HCT116 (cell line): ENCODE measurements around the gene MYEOV. TPM values are rescaled to one million over a fixed set of nuclear protein-coding genes. Genes with fewer than 3 reads are reported as not detected.

Experiments used
- ATAC-seq: fragments of 200-7000 bp; cut with Tn5 transposase; 2 replicates; pipeline ENCODE4 v1.9.1; 2020; ENCODE audit warnings: mild to moderate bottlenecking, moderate library complexity
- BruUV-seq: library from RNA; stranded (reverse); fragments of 400-500 nt; replicated peaks from 2 replicates; lab custom pipeline; 2021; lab: Mats Ljungman, UMichigan
- CTCF ChIA-PET: fragments of 300-600 bp; sonication (Branson Sonifier 250); formaldehyde crosslinking; loops from one replicate; lab custom pipeline; 2021; ENCODE audit warnings: antibody characterized with exemption; lab: Charles Lee
- POLR2A ChIA-PET: fragments of 300-600, 350-600 bp; sonication (Branson Sonifier 250); formaldehyde crosslinking; loops from one replicate; lab custom pipeline; 2021; ENCODE audit warnings: antibody characterized with exemption; lab: Charles Lee
- RAD21 ChIA-PET, 2 experiments: fragments of 300-600 bp; sonication (Branson Sonifier 250); formaldehyde crosslinking; loops; one replicate each; lab custom pipeline; 2023; ENCODE audit warnings: low total read pairs in 2 of 2; ENCODE audit not compliant: uncharacterized antibody in 2 of 2, unreplicated experiment in 2 of 2, low non-redundant PET in 1 of 2; lab: Charles Lee
- DNase-seq: peaks from one replicate; pipeline ENCODE4 v3.0.0-alpha.2; 2010; ENCODE audit warnings: low read depth, low spot score
- H2AFZ ChIP-seq: fragments of 200-600 bp; shearing (Covaris generic), sonication (generic); 2 replicates; pipeline ENCODE4 v1.6.1; 2017; ENCODE audit warnings: low read depth, mixed run types, mixed read lengths, antibody characterized with exemption, low read length; ENCODE audit not compliant: poor library complexity, severe bottlenecking
- H3K27ac ChIP-seq: 2 replicates; pipeline ENCODE4 v1.5.1; 2012; ENCODE audit warnings: low read depth, low read length
- H3K27me3 ChIP-seq: fragments of 200-600 bp; sonication (generic); 2 replicates; pipeline ENCODE4 v1.6.1; 2016; ENCODE audit warnings: mixed run types, low read length, mixed read lengths; ENCODE audit not compliant: insufficient read depth
- H3K36me3 ChIP-seq, 2 experiments: fragments of 200-500 bp in 1 of 2; fragments of 200-600 bp in 1 of 2; sonication (Bioruptor generic) in 1 of 2; sonication (generic) in 1 of 2; 2 replicates each; pipeline versions ENCODE4 v1.5.1 to v1.6.1; 2014 to 2016; ENCODE audit warnings: low read length in 2 of 2, inconsistent platforms in 1 of 2, mixed read lengths in 1 of 2, mixed run types in 1 of 2; ENCODE audit not compliant: insufficient read depth in 2 of 2, control insufficient read depth in 1 of 2
- H3K4me1 ChIP-seq, 2 experiments: fragments of 200-600 bp in 1 of 2; sonication (generic) in 1 of 2; 2 replicates each; pipeline versions ENCODE4 v1.5.1 to v1.6.1; 2012 to 2017; ENCODE audit warnings: low read length in 2 of 2, inconsistent platforms in 1 of 2, mild to moderate bottlenecking in 1 of 2, mixed read lengths in 1 of 2, mixed run types in 1 of 2, moderate library complexity in 1 of 2; ENCODE audit not compliant: insufficient read depth in 2 of 2, control insufficient read depth in 1 of 2
- H3K4me2 ChIP-seq: fragments of 200-600 bp; sonication (generic); 2 replicates; pipeline ENCODE4 v1.6.1; 2017; ENCODE audit warnings: mixed run types, low read length, mixed read lengths
- H3K4me3 ChIP-seq, 2 experiments: fragments of 200-600 bp in 1 of 2; sonication (generic) in 1 of 2; replicated peaks in 1 of 2; 2 replicates each; pipeline ENCODE4 v1.5.1; 2011 to 2016; ENCODE audit warnings: low read length in 2 of 2, control low read depth in 1 of 2, low read depth in 1 of 2, mild to moderate bottlenecking in 1 of 2, mixed read lengths in 1 of 2, mixed run types in 1 of 2
- H3K79me2 ChIP-seq: fragments of 200-600 bp; sonication (generic); 2 replicates; pipeline ENCODE4 v1.6.1; 2017; ENCODE audit warnings: mild to moderate bottlenecking, mixed run types, low read length, moderate library complexity, mixed read lengths; ENCODE audit not compliant: insufficient read depth
- H3K9ac ChIP-seq: fragments of 200-600 bp; sonication (generic); 2 replicates; pipeline ENCODE4 v1.6.1; 2016; ENCODE audit warnings: low read length, mixed read lengths
- H3K9me2 ChIP-seq: fragments of 200-600 bp; sonication (generic), shearing (Covaris generic); 2 replicates; pipeline ENCODE4 v1.6.1; 2017; ENCODE audit warnings: mixed run types, mild to moderate bottlenecking, moderate library complexity; ENCODE audit not compliant: insufficient read depth
- H3K9me3 ChIP-seq, 2 experiments: fragments of 200-500 bp in 1 of 2; fragments of 200-600 bp in 1 of 2; sonication (Bioruptor generic) in 1 of 2; sonication (generic) in 1 of 2; 2 replicates each; pipeline ENCODE4 v1.6.1; 2014 to 2017; ENCODE audit warnings: low read length in 2 of 2, mixed read lengths in 2 of 2, inconsistent platforms in 1 of 2, low read depth in 1 of 2, mild to moderate bottlenecking in 1 of 2, mixed run types in 1 of 2, moderate library complexity in 1 of 2; ENCODE audit not compliant: control insufficient read depth in 1 of 2, insufficient read depth in 1 of 2
- H4K20me1 ChIP-seq: fragments of 200-600 bp; sonication (generic), shearing (Covaris generic); 2 replicates; pipeline ENCODE4 v1.6.1; 2017; ENCODE audit warnings: mixed run types, mild to moderate bottlenecking, moderate library complexity; ENCODE audit not compliant: insufficient read depth
- CBX3 ChIP-seq: IDR thresholded peaks from 2 replicates; pipeline ENCODE4 v1.6.1; 2012; ENCODE audit warnings: low read depth
- EGR1 ChIP-seq: IDR thresholded peaks from 2 replicates; pipeline ENCODE4 v1.6.1; 2012; ENCODE audit warnings: low read depth
- ELF1 ChIP-seq: IDR thresholded peaks from 2 replicates; pipeline ENCODE4 v1.6.1; 2012; ENCODE audit warnings: low read depth, borderline replicate concordance
- EZH2 ChIP-seq: fragments of 200-600 bp; sonication (generic); IDR thresholded peaks from 2 replicates; pipeline ENCODE4 v1.6.1; 2017; ENCODE audit warnings: antibody characterized with exemption, mixed run types
- JUND ChIP-seq: IDR thresholded peaks from 2 replicates; pipeline ENCODE4 v1.6.1; 2012
- POLR2A ChIP-seq: IDR thresholded peaks from 2 replicates; pipeline ENCODE4 v1.7.0; 2011; ENCODE audit warnings: borderline replicate concordance; ENCODE audit not compliant: insufficient read depth, insufficient read length; ENCODE audit errors: extremely low read depth
- POLR2AphosphoS5 ChIP-seq: IDR thresholded peaks from 2 replicates; pipeline ENCODE4 v1.6.1; 2011; ENCODE audit warnings: mild to moderate bottlenecking, low read depth, low read length, moderate library complexity
- RAD21 ChIP-seq: IDR thresholded peaks from 2 replicates; pipeline ENCODE4 v1.6.1; 2012; ENCODE audit warnings: low read depth, mild to moderate bottlenecking
- SP1 ChIP-seq: IDR thresholded peaks from 2 replicates; pipeline ENCODE4 v1.6.1; 2012; ENCODE audit warnings: low read depth
- SRF ChIP-seq: IDR thresholded peaks from 2 replicates; pipeline ENCODE4 v1.6.1; 2012; ENCODE audit warnings: low read depth
- YY1 ChIP-seq: IDR thresholded peaks from 2 replicates; pipeline ENCODE4 v1.6.1; 2011; ENCODE audit warnings: low read length, low read depth, moderate library complexity, mild to moderate bottlenecking; ENCODE audit not compliant: insufficient replicate concordance; ENCODE audit errors: extremely low read depth
- ZFX ChIP-seq: fragments of 450-650 bp; IDR thresholded peaks from 2 replicates; pipeline ENCODE4 v1.6.1; 2017
- ZNF274 ChIP-seq: fragments of 200-500 bp; sonication (Bioruptor generic); IDR thresholded peaks from 2 replicates; pipeline ENCODE4 v1.6.1; 2014; ENCODE audit warnings: mild to moderate bottlenecking, low read depth, low read length, inconsistent platforms
- intact Hi-C: fragments of 100-400 bp; cut with micrococcal nuclease; formaldehyde crosslinking; loops from 2 replicates; pipeline ENCODE4 v1.10.0; 2022
- total RNA-seq: library from RNA; stranded (reverse); gene quantifications from one replicate; pipeline ENCODE4 v1.2.1, GENCODE V29; 2021; ENCODE audit not compliant: unreplicated experiment
- TF ChIP-seq, protein P1 (sequence below): IDR thresholded peaks from 2 replicates; pipeline ENCODE4 v1.6.1; 2012
- TF ChIP-seq, protein P2 (sequence below): IDR thresholded peaks from 2 replicates; pipeline ENCODE4 v1.6.1; 2011; ENCODE audit warnings: mild to moderate bottlenecking, low read length, moderate library complexity; ENCODE audit not compliant: insufficient replicate concordance; ENCODE audit errors: extremely low read depth
- TF ChIP-seq, protein P3 (sequence below): IDR thresholded peaks from 2 replicates; pipeline ENCODE4 v1.6.1; 2012; ENCODE audit warnings: low read depth

The MYEOV gene
- total RNA-seq, 1 experiment from 2014 or later, result 135 TPM

DNA sequence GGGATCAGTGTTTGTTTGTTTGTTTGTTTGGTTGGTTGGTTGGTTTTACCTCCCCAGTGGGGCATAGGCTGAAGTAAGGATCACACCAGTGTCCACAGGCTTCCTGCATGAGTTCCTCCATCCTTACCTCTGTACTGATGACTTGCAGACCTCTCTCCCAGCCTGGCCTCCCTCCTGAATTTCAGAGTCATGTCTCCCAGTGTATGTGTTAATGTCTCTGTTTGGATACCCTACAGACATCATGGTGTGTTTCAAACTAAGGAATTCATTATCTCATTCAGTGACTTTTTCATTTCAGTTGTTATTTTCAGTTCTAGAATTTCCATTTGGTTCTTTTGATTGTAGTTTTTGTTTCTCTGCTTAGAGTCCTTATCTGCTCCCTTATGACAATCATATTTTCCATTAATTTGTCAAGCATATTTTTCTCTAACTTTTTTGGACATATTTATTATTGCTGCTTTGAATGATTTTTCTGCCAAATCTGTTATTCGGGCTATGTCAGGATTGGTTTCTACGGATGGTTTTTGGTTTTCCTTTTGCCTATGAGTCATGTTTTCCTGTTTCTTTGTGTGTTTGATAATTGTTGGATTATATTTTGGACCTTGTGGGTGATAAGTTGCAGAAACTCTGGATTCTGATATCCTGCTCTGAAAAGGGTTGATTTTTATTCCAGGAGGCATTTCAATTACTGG, 23.6 kb downstream of the MYEOV start:
- Histone ChIP-seq H3K4me2 (0 out of 2 replicates have a peak overlapping the region, but pooled peaks have one; percentile 1), H3K9me3 (no peaks in the 10 kb centered on the region), H3K9ac (no peak overlapping the region), H2AFZ (no peak overlapping the region), H3K36me3 (peaks cover 0 to 21% of the 10 kb centered on the region in 2 experiments; a peak in 1 of 4 replicates), H3K79me2 (peaks cover 89% of the 10 kb centered on the region), H3K27ac (no peak overlapping the region), H3K9me2 (no peaks in the 10 kb centered on the region), H3K4me1 (peaks cover 13 to 66% of the 10 kb centered on the region in 2 experiments), H3K4me3 (no peak overlapping the region), H3K27me3 (no peaks in the 10 kb centered on the region), H4K20me1 (peaks cover 5% of the 10 kb centered on the region)
- POLR2A ChIA-PET, result no interaction called here
- ATAC-seq (no peak), DNase-seq (no peak)
- RAD21 ChIA-PET, result no interaction called here
- no TSS peak for BruUV-seq
- CTCF ChIA-PET, result no interaction called here
- intact Hi-C loops, result no loop called here
- TF ChIP-seq, protein P1, sequence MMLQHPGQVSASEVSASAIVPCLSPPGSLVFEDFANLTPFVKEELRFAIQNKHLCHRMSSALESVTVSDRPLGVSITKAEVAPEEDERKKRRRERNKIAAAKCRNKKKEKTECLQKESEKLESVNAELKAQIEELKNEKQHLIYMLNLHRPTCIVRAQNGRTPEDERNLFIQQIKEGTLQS, result no peak
- TF ChIP-seq ZFX (no peak), ELF1 (no peak), POLR2AphosphoS5 (no peak), JUND (no peak), POLR2A (no peak), EGR1 (no peak), RAD21 (no peak)

DNA sequence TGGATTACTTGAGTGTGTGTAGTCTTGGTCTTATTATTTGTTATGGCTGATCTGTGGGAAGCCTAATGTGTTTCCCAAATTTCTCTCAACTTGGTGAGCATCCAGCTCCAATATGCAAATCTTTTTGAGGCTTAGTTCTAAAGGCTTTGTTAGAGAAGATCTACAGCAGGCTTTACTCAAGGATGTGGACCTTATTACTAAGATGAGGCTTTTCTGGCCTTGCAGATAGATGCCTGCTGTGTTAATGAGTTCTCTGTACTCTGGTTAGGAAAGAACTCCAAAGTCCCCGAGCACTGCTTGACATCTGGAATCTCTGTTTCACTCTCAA, 24.1 kb downstream of the MYEOV start:
- BruUV-seq, result no TSS peak
- ChIA-PET CTCF (no interaction called here), POLR2A (no interaction called here)

More for the DNA sequence above, 24.1 kb downstream of the MYEOV start:
- intact Hi-C loops, result no loop called here
- Histone ChIP-seq H3K9me3 (no peaks in the 10 kb centered on the region; a peak in 1 of 4 replicates), H3K4me1 (peaks cover 13 to 67% of the 10 kb centered on the region in 2 experiments), H3K36me3 (peaks cover 0 to 21% of the 10 kb centered on the region in 2 experiments; a peak in 1 of 4 replicates), H4K20me1 (peaks cover 5% of the 10 kb centered on the region), H3K9ac (no peak overlapping the region), H3K4me3 (no peak overlapping the region), H3K4me2 (no peak overlapping the region), H2AFZ (no peak overlapping the region), H3K27me3 (no peaks in the 10 kb centered on the region), H3K27ac (no peak overlapping the region), H3K9me2 (no peaks in the 10 kb centered on the region), H3K79me2 (peaks cover 89% of the 10 kb centered on the region)
- TF ChIP-seq JUND, result no peak
- no peak for TF ChIP-seq ELF1
- TF ChIP-seq SP1, result no peak
- TF ChIP-seq RAD21, result no peak
- TF ChIP-seq, protein P2, sequence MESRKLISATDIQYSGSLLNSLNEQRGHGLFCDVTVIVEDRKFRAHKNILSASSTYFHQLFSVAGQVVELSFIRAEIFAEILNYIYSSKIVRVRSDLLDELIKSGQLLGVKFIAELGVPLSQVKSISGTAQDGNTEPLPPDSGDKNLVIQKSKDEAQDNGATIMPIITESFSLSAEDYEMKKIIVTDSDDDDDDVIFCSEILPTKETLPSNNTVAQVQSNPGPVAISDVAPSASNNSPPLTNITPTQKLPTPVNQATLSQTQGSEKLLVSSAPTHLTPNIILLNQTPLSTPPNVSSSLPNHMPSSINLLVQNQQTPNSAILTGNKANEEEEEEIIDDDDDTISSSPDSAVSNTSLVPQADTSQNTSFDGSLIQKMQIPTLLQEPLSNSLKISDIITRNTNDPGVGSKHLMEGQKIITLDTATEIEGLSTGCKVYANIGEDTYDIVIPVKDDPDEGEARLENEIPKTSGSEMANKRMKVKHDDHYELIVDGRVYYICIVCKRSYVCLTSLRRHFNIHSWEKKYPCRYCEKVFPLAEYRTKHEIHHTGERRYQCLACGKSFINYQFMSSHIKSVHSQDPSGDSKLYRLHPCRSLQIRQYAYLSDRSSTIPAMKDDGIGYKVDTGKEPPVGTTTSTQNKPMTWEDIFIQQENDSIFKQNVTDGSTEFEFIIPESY, result no peak
- TF ChIP-seq CBX3, result no peak
- no peak for TF ChIP-seq ZNF274
- TF ChIP-seq ZFX, result no peak
- TF ChIP-seq SRF, result no peak
- TF ChIP-seq, protein P3, sequence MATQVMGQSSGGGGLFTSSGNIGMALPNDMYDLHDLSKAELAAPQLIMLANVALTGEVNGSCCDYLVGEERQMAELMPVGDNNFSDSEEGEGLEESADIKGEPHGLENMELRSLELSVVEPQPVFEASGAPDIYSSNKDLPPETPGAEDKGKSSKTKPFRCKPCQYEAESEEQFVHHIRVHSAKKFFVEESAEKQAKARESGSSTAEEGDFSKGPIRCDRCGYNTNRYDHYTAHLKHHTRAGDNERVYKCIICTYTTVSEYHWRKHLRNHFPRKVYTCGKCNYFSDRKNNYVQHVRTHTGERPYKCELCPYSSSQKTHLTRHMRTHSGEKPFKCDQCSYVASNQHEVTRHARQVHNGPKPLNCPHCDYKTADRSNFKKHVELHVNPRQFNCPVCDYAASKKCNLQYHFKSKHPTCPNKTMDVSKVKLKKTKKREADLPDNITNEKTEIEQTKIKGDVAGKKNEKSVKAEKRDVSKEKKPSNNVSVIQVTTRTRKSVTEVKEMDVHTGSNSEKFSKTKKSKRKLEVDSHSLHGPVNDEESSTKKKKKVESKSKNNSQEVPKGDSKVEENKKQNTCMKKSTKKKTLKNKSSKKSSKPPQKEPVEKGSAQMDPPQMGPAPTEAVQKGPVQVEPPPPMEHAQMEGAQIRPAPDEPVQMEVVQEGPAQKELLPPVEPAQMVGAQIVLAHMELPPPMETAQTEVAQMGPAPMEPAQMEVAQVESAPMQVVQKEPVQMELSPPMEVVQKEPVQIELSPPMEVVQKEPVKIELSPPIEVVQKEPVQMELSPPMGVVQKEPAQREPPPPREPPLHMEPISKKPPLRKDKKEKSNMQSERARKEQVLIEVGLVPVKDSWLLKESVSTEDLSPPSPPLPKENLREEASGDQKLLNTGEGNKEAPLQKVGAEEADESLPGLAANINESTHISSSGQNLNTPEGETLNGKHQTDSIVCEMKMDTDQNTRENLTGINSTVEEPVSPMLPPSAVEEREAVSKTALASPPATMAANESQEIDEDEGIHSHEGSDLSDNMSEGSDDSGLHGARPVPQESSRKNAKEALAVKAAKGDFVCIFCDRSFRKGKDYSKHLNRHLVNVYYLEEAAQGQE, result no peak
- TF ChIP-seq YY1, result no peak
- TF ChIP-seq EZH2, result no peak
- ATAC-seq (no peak), DNase-seq (no peak)
- RAD21 ChIA-PET, result no interaction called here
